ENCODE data around the gene SULT4A1.
A peak's percentile ranks its signal among the peaks of the same experiment; 100 is the strongest.
"Not testable (repeated sequence)": the region's sequence is repeated elsewhere in the genome, so short reads cannot be mapped to it uniquely, and the experiment has no call there.

SULT4A1 gene

DNA sequence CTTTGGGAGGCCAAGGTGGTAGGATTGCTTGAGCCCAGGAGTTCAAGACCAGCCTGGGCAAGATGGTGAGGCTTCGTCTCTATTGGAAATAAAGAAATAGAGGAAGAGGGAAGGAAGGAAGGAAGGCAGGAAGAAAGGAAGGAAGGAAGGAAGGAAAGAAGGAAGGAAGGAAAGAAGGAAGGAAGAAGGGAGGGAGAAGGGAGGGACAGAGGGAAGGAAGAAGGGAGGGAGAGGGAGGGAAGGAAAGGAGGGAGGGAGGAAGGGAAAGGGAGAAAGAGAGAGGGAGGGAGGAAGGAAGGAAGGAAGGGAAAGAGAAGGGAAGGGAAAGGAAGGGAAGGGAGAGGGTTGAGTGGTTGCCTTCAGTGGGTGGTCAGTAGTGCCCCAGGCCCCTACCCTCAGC lies 47.4 kb upstream of the SULT4A1 start:
- Histone ChIP-seq H3K27me3 (ENCODE audit: insufficient read depth, poor library complexity, severe bottlenecking) (no peaks in the 10 kb centered on the region), H3K27ac (replicated peaks) (no peak overlapping the region), H3K4me3 (replicated peaks; ENCODE audit: insufficient read depth, low read length) (no peak overlapping the region)
- no peak for DNase-seq (ENCODE audit: low read depth in 1 of 2, low spot score in 1 of 2)
- TF ChIP-seq, protein P1, sequence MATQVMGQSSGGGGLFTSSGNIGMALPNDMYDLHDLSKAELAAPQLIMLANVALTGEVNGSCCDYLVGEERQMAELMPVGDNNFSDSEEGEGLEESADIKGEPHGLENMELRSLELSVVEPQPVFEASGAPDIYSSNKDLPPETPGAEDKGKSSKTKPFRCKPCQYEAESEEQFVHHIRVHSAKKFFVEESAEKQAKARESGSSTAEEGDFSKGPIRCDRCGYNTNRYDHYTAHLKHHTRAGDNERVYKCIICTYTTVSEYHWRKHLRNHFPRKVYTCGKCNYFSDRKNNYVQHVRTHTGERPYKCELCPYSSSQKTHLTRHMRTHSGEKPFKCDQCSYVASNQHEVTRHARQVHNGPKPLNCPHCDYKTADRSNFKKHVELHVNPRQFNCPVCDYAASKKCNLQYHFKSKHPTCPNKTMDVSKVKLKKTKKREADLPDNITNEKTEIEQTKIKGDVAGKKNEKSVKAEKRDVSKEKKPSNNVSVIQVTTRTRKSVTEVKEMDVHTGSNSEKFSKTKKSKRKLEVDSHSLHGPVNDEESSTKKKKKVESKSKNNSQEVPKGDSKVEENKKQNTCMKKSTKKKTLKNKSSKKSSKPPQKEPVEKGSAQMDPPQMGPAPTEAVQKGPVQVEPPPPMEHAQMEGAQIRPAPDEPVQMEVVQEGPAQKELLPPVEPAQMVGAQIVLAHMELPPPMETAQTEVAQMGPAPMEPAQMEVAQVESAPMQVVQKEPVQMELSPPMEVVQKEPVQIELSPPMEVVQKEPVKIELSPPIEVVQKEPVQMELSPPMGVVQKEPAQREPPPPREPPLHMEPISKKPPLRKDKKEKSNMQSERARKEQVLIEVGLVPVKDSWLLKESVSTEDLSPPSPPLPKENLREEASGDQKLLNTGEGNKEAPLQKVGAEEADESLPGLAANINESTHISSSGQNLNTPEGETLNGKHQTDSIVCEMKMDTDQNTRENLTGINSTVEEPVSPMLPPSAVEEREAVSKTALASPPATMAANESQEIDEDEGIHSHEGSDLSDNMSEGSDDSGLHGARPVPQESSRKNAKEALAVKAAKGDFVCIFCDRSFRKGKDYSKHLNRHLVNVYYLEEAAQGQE (IDR thresholded peaks at IDR 0.05; ENCODE audit: insufficient replicate concordance, low read depth) = no peak
- TF ChIP-seq, protein P2, sequence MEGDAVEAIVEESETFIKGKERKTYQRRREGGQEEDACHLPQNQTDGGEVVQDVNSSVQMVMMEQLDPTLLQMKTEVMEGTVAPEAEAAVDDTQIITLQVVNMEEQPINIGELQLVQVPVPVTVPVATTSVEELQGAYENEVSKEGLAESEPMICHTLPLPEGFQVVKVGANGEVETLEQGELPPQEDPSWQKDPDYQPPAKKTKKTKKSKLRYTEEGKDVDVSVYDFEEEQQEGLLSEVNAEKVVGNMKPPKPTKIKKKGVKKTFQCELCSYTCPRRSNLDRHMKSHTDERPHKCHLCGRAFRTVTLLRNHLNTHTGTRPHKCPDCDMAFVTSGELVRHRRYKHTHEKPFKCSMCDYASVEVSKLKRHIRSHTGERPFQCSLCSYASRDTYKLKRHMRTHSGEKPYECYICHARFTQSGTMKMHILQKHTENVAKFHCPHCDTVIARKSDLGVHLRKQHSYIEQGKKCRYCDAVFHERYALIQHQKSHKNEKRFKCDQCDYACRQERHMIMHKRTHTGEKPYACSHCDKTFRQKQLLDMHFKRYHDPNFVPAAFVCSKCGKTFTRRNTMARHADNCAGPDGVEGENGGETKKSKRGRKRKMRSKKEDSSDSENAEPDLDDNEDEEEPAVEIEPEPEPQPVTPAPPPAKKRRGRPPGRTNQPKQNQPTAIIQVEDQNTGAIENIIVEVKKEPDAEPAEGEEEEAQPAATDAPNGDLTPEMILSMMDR (IDR thresholded peaks at IDR 0.05; ENCODE audit: insufficient read depth, low read length) = no peak
- no peak for TF ChIP-seq POLR2AphosphoS5 (IDR thresholded peaks at IDR 0.05; ENCODE audit: low read depth)
- TF ChIP-seq SPI1 (IDR thresholded peaks at IDR 0.05; ENCODE audit: borderline replicate concordance, low read depth) = no peak
- TF ChIP-seq GABPA (IDR thresholded peaks at IDR 0.05; ENCODE audit: low read depth) = no peak

DNA sequence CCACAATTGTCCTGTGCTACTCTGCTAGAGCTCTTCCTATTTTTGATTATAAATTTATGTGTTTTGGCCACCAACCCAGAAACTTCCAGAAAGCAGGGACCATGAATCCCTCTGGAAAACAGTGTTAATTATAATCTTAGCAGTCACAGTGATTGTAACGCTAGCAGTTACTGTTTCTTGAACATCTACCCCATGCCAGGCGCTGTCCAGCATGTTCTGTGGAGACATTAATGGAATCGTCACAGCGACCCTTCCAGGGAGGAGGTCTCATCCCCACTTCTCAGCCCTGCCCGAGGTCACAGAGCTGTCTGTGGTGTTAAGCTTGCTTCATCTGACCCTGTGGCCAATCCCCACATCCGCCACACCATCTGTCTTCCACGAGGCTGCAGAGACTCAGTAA lies 43.4 kb upstream of the SULT4A1 start:
- Histone ChIP-seq H3K27me3 (ENCODE audit: insufficient read depth, poor library complexity, severe bottlenecking) (no peaks in the 10 kb centered on the region), H3K4me3 (replicated peaks; ENCODE audit: insufficient read depth, low read length) (no peak overlapping the region), H3K27ac (replicated peaks) (no peak overlapping the region)
- no peak for DNase-seq (ENCODE audit: low read depth in 1 of 2, low spot score in 1 of 2)
- TF ChIP-seq GABPA (IDR thresholded peaks at IDR 0.05; ENCODE audit: low read depth) = no peak
- no peak for TF ChIP-seq POLR2AphosphoS5 (IDR thresholded peaks at IDR 0.05; ENCODE audit: low read depth)
- no peak for TF ChIP-seq SPI1 (IDR thresholded peaks at IDR 0.05; ENCODE audit: borderline replicate concordance, low read depth)
- TF ChIP-seq, protein P2 (IDR thresholded peaks at IDR 0.05; ENCODE audit: insufficient read depth, low read length) = no peak
- TF ChIP-seq, protein P1 (IDR thresholded peaks at IDR 0.05; ENCODE audit: insufficient replicate concordance, low read depth) = peak; percentile 20

DNA sequence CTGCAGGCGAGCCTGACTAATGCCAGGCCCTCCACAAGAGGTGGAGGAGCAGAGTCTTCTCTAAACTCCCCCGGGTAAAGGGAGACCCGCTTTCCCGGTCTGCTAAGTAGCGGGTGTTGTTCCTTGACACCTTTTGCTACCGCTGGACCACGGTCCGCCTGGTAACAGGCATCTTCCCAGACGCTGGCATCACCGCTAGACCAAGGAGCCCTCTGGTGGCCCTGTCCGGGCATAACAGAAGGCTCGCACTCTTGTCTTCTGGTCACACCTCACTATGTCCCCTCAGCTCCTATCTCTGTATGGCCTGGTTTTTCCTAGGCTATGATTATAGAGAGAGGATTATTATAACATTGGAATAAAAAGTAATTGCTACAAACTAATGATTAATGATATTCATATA lies 42.1 kb upstream of the SULT4A1 start:
- H3K27me3 ChIP-seq (ENCODE audit: insufficient read depth, poor library complexity, severe bottlenecking); H3K27ac ChIP-seq (replicated peaks); H3K4me3 ChIP-seq (replicated peaks; ENCODE audit: insufficient read depth, low read length): not testable (repeated sequence)
- DNase-seq (ENCODE audit: low read depth in 1 of 2, low spot score in 1 of 2) = peak in 1 of 2 experiments; percentile 43

DNA sequence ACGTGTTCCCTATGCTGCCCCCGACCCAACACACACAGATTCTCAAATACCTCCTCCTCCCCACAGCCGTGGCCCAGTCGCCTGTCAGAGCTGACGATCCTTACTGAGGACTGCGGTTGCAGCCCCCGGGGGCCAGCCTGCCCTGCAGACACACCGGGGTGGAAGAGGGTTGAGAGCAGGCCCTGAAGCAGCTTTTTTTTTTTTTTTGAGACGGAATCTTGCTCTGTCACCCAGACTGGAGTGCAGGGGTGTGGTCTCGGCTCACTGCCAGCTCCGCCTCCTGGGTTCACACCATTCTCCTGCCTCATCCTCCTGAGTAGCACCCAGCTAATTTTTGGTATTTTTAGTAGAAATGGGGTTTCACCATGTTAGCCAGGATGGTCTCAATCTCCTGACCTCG lies 40.7 kb upstream of the SULT4A1 start:
- not testable (repeated sequence) for DNase-seq (ENCODE audit: low read depth in 1 of 2, low spot score in 1 of 2); H3K4me3 ChIP-seq (replicated peaks; ENCODE audit: insufficient read depth, low read length); H3K27ac ChIP-seq (replicated peaks); H3K27me3 ChIP-seq (ENCODE audit: insufficient read depth, poor library complexity, severe bottlenecking)

DNA sequence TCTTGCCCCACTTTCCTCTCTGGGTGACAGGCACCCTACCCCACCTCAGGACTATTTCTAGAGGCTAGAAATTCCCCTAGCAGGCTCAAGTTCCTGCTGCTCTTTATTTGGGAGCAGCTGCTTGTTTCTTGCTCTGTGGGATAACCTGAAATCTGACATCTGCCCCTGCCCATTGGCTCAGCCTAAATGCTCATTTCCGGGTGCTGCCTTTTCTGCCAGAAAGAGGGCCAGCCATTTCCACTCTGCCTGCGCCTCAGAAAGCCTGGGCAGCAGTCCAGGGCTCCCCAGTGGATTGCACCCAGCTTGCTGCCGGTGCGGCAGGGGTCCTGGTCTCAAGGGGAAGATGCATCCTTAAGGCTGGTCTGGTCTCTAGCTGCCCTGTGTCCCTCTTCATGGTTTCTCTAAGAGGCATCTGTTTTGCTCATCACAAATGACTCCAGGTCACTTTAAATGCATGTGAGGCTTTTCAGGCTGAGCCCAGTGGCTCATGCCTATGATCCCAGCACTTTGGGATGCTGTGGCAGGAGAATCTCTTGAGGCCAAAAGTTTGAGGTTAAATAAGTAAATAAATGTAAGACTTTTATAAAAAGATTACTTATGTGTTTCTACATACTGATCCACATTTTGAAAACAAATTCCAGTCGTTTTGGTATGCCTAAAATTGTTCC lies 39.8 kb upstream of the SULT4A1 start:
- Histone ChIP-seq H3K27me3 (ENCODE audit: insufficient read depth, poor library complexity, severe bottlenecking) (peaks cover 6% of the 10 kb centered on the region), H3K4me3 (replicated peaks; ENCODE audit: insufficient read depth, low read length) (no peak overlapping the region), H3K27ac (replicated peaks) (no peak overlapping the region)
- no peak for DNase-seq (ENCODE audit: low read depth in 1 of 2, low spot score in 1 of 2)
- TF ChIP-seq SPI1 (IDR thresholded peaks at IDR 0.05; ENCODE audit: borderline replicate concordance, low read depth) (no peak), GABPA (IDR thresholded peaks at IDR 0.05; ENCODE audit: low read depth) (no peak), POLR2AphosphoS5 (IDR thresholded peaks at IDR 0.05; ENCODE audit: low read depth) (no peak)
- TF ChIP-seq, protein P2 (IDR thresholded peaks at IDR 0.05; ENCODE audit: insufficient read depth, low read length) = no peak
- TF ChIP-seq, protein P1 (IDR thresholded peaks at IDR 0.05; ENCODE audit: insufficient replicate concordance, low read depth) = no peak
